ENCODE results near the gene BCL2. TPM values are rescaled to one million over a fixed set of nuclear protein-coding genes. Genes with fewer than 3 reads are reported as not detected.

The BCL2 gene
- total RNA-seq, 1 experiment from 2014 or later = 1.3 TPM

DNA sequence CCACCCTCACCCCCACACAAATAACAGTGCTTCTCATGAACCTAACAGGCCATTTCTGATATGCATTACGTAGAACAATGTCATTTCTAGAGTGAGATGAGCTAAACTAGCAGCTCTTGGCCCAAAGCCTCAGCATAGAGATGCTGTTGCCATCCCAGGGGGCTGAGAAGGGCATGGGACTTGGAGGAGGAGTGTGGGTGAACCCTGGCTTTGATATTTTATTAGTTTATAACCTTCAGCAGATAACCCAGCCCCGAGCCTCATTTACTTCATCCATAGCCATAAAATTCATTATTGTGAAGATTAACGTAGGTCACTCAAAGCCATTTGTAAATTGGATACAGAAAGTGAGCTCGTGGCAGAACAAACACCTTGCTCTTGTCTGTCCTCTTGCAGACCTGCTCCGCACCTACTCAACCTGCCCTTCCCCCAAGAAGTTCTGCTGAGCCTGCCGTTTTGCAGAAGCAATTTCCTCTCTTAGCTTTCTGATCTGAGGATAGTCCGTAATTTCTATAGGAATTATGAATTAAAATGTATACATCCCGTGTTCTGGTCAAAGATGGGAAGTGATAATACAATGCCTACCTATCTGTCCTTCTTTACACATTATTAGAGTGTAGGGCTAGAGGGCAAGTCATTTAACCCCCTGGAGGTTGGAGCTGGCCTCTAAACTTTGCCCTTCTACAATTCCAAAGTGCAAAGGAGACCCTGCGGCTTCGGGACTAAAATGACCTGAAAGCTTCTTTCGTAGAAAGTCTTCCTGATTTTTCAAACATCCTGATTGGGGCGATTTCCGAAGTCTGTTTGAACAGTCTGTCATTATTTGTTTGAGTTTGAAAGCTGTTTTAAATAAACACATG is 187.4 kb downstream of the BCL2 start:
- Mint-ChIP-seq H3K27ac (no peak overlapping the region), H3K4me3 (no peak overlapping the region)
- H2AK5ac ChIP-seq (ENCODE audit: insufficient read length, low read length) = no peak overlapping the region

More for the DNA sequence above, 187.4 kb downstream of the BCL2 start:
- no peaks in the 10 kb centered on the region for H3K79me2 ChIP-seq (ENCODE audit: insufficient read depth, low read length)
- H3K4me2 ChIP-seq (ENCODE audit: insufficient read depth, insufficient read length, low read length) = no peak overlapping the region
- no peak overlapping the region for H2BK20ac ChIP-seq (ENCODE audit: low read depth, low read length, poor library complexity, severe bottlenecking)
- H2BK12ac ChIP-seq (ENCODE audit: insufficient read length, low read depth, low read length) = no peak overlapping the region
- H4K5ac ChIP-seq (ENCODE audit: insufficient read length, low read depth, low read length) = no peak overlapping the region
- no peaks in the 10 kb centered on the region for H3K23me2 ChIP-seq (ENCODE audit: insufficient read length, low read depth, low read length, poor library complexity, severe bottlenecking)
- TF ChIP-seq, protein P1, sequence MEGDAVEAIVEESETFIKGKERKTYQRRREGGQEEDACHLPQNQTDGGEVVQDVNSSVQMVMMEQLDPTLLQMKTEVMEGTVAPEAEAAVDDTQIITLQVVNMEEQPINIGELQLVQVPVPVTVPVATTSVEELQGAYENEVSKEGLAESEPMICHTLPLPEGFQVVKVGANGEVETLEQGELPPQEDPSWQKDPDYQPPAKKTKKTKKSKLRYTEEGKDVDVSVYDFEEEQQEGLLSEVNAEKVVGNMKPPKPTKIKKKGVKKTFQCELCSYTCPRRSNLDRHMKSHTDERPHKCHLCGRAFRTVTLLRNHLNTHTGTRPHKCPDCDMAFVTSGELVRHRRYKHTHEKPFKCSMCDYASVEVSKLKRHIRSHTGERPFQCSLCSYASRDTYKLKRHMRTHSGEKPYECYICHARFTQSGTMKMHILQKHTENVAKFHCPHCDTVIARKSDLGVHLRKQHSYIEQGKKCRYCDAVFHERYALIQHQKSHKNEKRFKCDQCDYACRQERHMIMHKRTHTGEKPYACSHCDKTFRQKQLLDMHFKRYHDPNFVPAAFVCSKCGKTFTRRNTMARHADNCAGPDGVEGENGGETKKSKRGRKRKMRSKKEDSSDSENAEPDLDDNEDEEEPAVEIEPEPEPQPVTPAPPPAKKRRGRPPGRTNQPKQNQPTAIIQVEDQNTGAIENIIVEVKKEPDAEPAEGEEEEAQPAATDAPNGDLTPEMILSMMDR (conservative IDR thresholded peaks at IDR 0.05) = no peak
- no peaks in the 10 kb centered on the region for H3K79me1 ChIP-seq (ENCODE audit: insufficient read depth, low read depth, low read length, poor library complexity, severe bottlenecking)
- H4K20me1 ChIP-seq (ENCODE audit: control insufficient read depth, insufficient read depth, insufficient read length) = no peaks in the 10 kb centered on the region
- no peak overlapping the region for H3T11ph ChIP-seq (ENCODE audit: low read length)
- H2BK15ac ChIP-seq (ENCODE audit: low read depth, low read length) = no peak overlapping the region
- H3K4me1 ChIP-seq (ENCODE audit: insufficient read depth, low read length) = 0 out of 2 replicates have a peak, but pooled peaks cover 3% of the 10 kb centered on the region
- H3K14ac ChIP-seq (ENCODE audit: insufficient read depth, low read length) = no peak overlapping the region
- H3K27me3 ChIP-seq (ENCODE audit: insufficient read depth, low read length) = no peaks in the 10 kb centered on the region
- H3K9ac ChIP-seq (ENCODE audit: extremely low read depth, insufficient read length, low read length) = no peak overlapping the region
- H3K23ac ChIP-seq (ENCODE audit: insufficient read length, low read depth, low read length) = no peak overlapping the region
- H2AFZ ChIP-seq (ENCODE audit: low read length) = no peak overlapping the region
- H3K27me3 Mint-ChIP-seq (ENCODE audit: low read depth) = peaks cover 6% of the 10 kb centered on the region
- WGBS (ENCODE audit: extremely low coverage, insufficient read length, low lambda C conversion rate) = no CpG with 5 or more reads among the region's 13 CpGs
- H3K9me3 ChIP-seq (ENCODE audit: control insufficient read depth, low read depth, low read length) = no peaks in the 10 kb centered on the region
- no peak overlapping the region for H3K18ac ChIP-seq (ENCODE audit: insufficient read length, low read depth, low read length)
- no peak overlapping the region for H4K8ac ChIP-seq (replicated peaks; ENCODE audit: insufficient read length, low read depth, low read length)
- H3K27ac ChIP-seq (ENCODE audit: insufficient read length, low read depth, low read length) = no peak overlapping the region
- no peak overlapping the region for H2BK120ac ChIP-seq (ENCODE audit: low read depth, low read length, poor library complexity, severe bottlenecking)
- H3K56ac ChIP-seq (ENCODE audit: insufficient read length, low read depth, low read length) = no peak overlapping the region
- H3K4me1 Mint-ChIP-seq = peaks cover 18 to 22% of the 10 kb centered on the region in 2 experiments
- H3K9me3 Mint-ChIP-seq = peaks cover 0 to 4% of the 10 kb centered on the region in 2 experiments; a peak in 1 of 5 replicates
- H4K91ac ChIP-seq (ENCODE audit: insufficient read length, low read depth, low read length) = no peak overlapping the region
- no peaks in the 10 kb centered on the region; a peak in 1 of 7 replicates for H3K36me3 Mint-ChIP-seq (ENCODE audit: insufficient read depth in 1 of 3, low read depth in 3 of 3)
- H3K4ac ChIP-seq (ENCODE audit: low read depth, low read length) = no peak overlapping the region
- no peak for DNase-seq
- H2BK5ac ChIP-seq (ENCODE audit: insufficient read length, low read length) = no peak overlapping the region

Measured in H9 (cell line).